DOHH2 (cell line): ENCODE results near the gene YWHAB.

ENCODE experiments used
- CTCF ChIP-seq: fragments of 200-600 bp; sonication (generic); IDR thresholded peaks from one replicate; pipeline ENCODE4 v1.5.1; 2014; ENCODE audit warnings: antibody characterized with exemption, mild to moderate bottlenecking, low read depth, low read length; ENCODE audit not compliant: poor library complexity, severe bottlenecking
- EZH2phosphoT487 ChIP-seq: fragments of 200-600 bp; sonication (generic); IDR thresholded peaks from 2 replicates; pipeline ENCODE4 v1.6.1; 2017; ENCODE audit warnings: borderline replicate concordance, mild to moderate bottlenecking, antibody characterized with exemption, low read length, moderate library complexity, mixed read lengths

GRCh38 chr20:44887466-44887865 lies 2.0 kb downstream of the YWHAB start:
- no peak for TF ChIP-seq CTCF
- TF ChIP-seq EZH2phosphoT487, result no peak
